Measurements from ENCODE around the gene STAT6.

DNA sequence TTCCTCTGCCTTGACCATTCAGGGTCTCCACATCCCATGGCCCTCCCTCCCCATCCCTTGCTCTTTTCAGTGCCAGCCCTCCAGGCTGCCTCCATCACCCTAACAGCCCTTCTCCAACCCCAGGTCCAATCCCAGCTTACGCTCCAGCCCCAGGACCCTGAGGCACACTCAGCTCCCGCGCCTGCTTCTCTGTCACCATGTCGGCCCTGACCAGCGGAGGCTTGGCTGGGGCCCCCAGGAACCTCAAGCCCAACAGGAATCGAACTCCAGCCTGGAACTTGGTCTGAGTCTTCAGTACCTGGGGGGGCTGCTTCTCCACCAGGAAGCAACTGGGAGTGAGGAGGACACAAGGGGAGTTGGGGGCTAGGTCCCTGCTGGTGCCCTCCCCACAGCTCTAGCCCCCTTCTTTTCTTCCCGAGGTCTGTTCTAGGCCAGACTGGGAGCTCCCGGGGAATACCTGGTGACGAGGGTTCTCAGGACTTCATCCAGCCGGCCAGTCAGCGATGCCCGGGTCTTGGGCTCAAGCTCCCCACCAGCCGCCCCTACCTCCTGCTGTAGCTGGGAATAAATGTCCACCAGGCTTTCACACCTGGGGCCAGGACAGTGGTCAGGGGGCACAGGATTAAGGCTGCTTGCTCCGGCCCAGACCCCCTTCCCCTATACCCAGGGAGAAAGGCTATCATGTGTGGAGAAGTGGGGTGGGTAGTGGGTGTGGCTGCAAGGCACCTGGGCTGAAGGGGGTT lies 6.0 kb downstream of the STAT6 start:
- TF ChIP-seq KDM1A (IDR thresholded peaks at IDR 0.05; ENCODE audit: borderline replicate concordance, low read length) (no peak), POLR2A (IDR thresholded peaks at IDR 0.05; ENCODE audit: control extremely low read depth in 1 of 2, low read depth in 2 of 2, low read length in 2 of 2) (no peak), CREB1 (IDR thresholded peaks at IDR 0.05) (no peak)
- TF ChIP-seq, protein P1, sequence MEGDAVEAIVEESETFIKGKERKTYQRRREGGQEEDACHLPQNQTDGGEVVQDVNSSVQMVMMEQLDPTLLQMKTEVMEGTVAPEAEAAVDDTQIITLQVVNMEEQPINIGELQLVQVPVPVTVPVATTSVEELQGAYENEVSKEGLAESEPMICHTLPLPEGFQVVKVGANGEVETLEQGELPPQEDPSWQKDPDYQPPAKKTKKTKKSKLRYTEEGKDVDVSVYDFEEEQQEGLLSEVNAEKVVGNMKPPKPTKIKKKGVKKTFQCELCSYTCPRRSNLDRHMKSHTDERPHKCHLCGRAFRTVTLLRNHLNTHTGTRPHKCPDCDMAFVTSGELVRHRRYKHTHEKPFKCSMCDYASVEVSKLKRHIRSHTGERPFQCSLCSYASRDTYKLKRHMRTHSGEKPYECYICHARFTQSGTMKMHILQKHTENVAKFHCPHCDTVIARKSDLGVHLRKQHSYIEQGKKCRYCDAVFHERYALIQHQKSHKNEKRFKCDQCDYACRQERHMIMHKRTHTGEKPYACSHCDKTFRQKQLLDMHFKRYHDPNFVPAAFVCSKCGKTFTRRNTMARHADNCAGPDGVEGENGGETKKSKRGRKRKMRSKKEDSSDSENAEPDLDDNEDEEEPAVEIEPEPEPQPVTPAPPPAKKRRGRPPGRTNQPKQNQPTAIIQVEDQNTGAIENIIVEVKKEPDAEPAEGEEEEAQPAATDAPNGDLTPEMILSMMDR (IDR thresholded peaks at IDR 0.05; ENCODE audit: control extremely low read depth in 1 of 3, insufficient read depth in 1 of 3, low read depth in 1 of 3, low read length in 3 of 3): no peak

Measured in H1 (cell line).